Esophagus squamous epithelium (tissue), 5 donors: Measurements from ENCODE around the gene LGALS12. TPM values are rescaled to one million over a fixed set of nuclear protein-coding genes. Genes with fewer than 3 reads are reported as not detected.

Experiments used
- DNase-seq: peaks from one replicate; lab custom pipeline; 2025; lab: John Stamatoyannopoulos, UW
- H3K27ac ChIP-seq, 4 donors: fragments of 200-600 bp; sonication (generic); one replicate each; pipeline ENCODE4 v1.5.1; 2016 to 2019; ENCODE audit warnings: mild to moderate bottlenecking in 1 of 4
- H3K27me3 ChIP-seq, 4 donors: fragments of 200-600 bp; sonication (generic); 1 replicate in 3 of 4; 2 replicates in 1 of 4; pipeline versions ENCODE4 v1.5.1 to v1.6.0; 2017 to 2021; ENCODE audit warnings: antibody characterized with exemption in 1 of 4
- H3K36me3 ChIP-seq, 3 donors: fragments of 200-600 bp; sonication (generic); one replicate each; pipeline ENCODE4 v1.5.1; 2016 to 2019
- H3K4me1 ChIP-seq, 3 donors: fragments of 200-600 bp; sonication (generic); one replicate each; pipeline ENCODE4 v1.5.1; 2017 to 2019
- H3K4me3 ChIP-seq, 4 donors: fragments of 200-600 bp; sonication (generic); 1 replicate in 3 of 4; 2 replicates in 1 of 4; pipeline ENCODE4 v1.5.1; 2016 to 2019; ENCODE audit warnings: mild to moderate bottlenecking in 2 of 4, moderate library complexity in 1 of 4
- H3K9me3 ChIP-seq, 3 donors: fragments of 200-600 bp; sonication (generic); one replicate each; pipeline ENCODE4 v1.5.1; 2016 to 2019
- CTCF ChIP-seq, 6 experiments: fragments of 450-650 bp in 4 of 6; fragments of 200-600 bp in 2 of 6; sonication (generic) in 2 of 6; IDR thresholded peaks; one replicate each; pipeline ENCODE4 v1.5.1; 2016 to 2019; ENCODE audit warnings: antibody characterized with exemption in 6 of 6, mild to moderate bottlenecking in 4 of 6, moderate library complexity in 4 of 6
- POLR2A ChIP-seq, 4 donors: fragments of 450-650 bp; IDR thresholded peaks; one replicate each; pipeline ENCODE4 v1.6.1; 2017; ENCODE audit warnings: antibody characterized with exemption in 4 of 4, mild to moderate bottlenecking in 4 of 4, moderate library complexity in 3 of 4
- WGBS, 2 donors: methylation state at CpG; one replicate each; pipeline ENCODE4 v1.1.5; 2018; 5-methylcytosine and 5-hydroxymethylcytosine counted together
- intact Hi-C: fragments of 100-400 bp; cut with DNase I; formaldehyde crosslinking; loops from one replicate; pipeline ENCODE4 v1.15.0; 2022
- total RNA-seq, 4 donors: library from RNA; depleted of rRNA; stranded (reverse); fragments of >200 nt; gene quantifications; one replicate each; pipeline ENCODE4 v1.1.0, GENCODE V29; 2016
- donor health status: DM: yes; HTN: yes; CAD: no.

The LGALS12 gene
- total RNA-seq, 4 donors from 2014 or later: not detected

- no peak overlapping the region for H3K27ac ChIP-seq
- H3K36me3 ChIP-seq: no peaks in the 10 kb centered on the region
- DNase-seq: no peak
- no peaks in the 10 kb centered on the region for H3K9me3 ChIP-seq
- no peak for TF ChIP-seq POLR2A (IDR thresholded peaks at IDR 0.05)
- TF ChIP-seq CTCF (IDR thresholded peaks at IDR 0.05): no peak
- peaks cover 0 to 51% (median 8%) of the 10 kb centered on the region in 3 donors for H3K4me1 ChIP-seq
- intact Hi-C loops: no loop called here
- H3K4me3 ChIP-seq: no peak overlapping the region
- peaks cover 0 to 31% (median 0%) of the 10 kb centered on the region in 4 donors for H3K27me3 ChIP-seq
- 100% methylated on average over 1 of the region's 1 CpG for WGBS, 2 donors
These were observed 13.4 kb upstream of the LGALS12 start for GRCh38 chr11:63492441-63492840.

GRCh38 chr11:63493127-63493526 lies 12.8 kb upstream of the LGALS12 start:
- H3K9me3 ChIP-seq: no peaks in the 10 kb centered on the region
- TF ChIP-seq POLR2A (IDR thresholded peaks at IDR 0.05) (no peak), CTCF (IDR thresholded peaks at IDR 0.05) (no peak)
- intact Hi-C loops: no loop called here
- no peak for DNase-seq
- H3K36me3 ChIP-seq: no peaks in the 10 kb centered on the region
- WGBS, 2 donors: 90 to 94% methylated on average over 1 of the region's 1 CpG
- peaks cover 0 to 33% (median 0%) of the 10 kb centered on the region in 4 donors for H3K27me3 ChIP-seq
- peaks cover 0 to 51% (median 8%) of the 10 kb centered on the region in 3 donors for H3K4me1 ChIP-seq
- no peak overlapping the region for H3K4me3 ChIP-seq
- no peak overlapping the region for H3K27ac ChIP-seq

- 36 to 48% methylated on average over 6 of the region's 6 CpGs for WGBS, 2 donors
- no peak for TF ChIP-seq CTCF (IDR thresholded peaks at IDR 0.05)
- no peak for TF ChIP-seq POLR2A (IDR thresholded peaks at IDR 0.05)
- Histone ChIP-seq H3K4me3 (no peak overlapping the region), H3K36me3 (no peaks in the 10 kb centered on the region), H3K4me1 (peaks cover 0 to 38% (median 8%) of the 10 kb centered on the region in 3 donors), H3K27ac (no peak overlapping the region), H3K9me3 (peaks cover 0 to 17% (median 8%) of the 10 kb centered on the region in 3 donors), H3K27me3 (peaks cover 0 to 38% (median 0%) of the 10 kb centered on the region in 4 donors)
- intact Hi-C loops: no loop called here
- no peak for DNase-seq
These were observed 10.9 kb upstream of the LGALS12 start for GRCh38 chr11:63494975-63495374.

- no peak for DNase-seq
- no peak for TF ChIP-seq CTCF (IDR thresholded peaks at IDR 0.05)
- TF ChIP-seq POLR2A (IDR thresholded peaks at IDR 0.05): no peak
- whole genome bisulfite sequencing, 2 donors: 93 to 94% methylated on average over 4 of the region's 4 CpGs
These were observed 6.0 kb upstream of the LGALS12 start for GRCh38 chr11:63499874-63500273.

GRCh38 chr11:63501236-63501635 lies 4.6 kb upstream of the LGALS12 start:
- peaks cover 0 to 11% (median 0%) of the 10 kb centered on the region in 4 donors for H3K27me3 ChIP-seq
- peaks cover 0 to 4% (median 0%) of the 10 kb centered on the region in 3 donors for H3K4me1 ChIP-seq
- intact Hi-C loops: no loop called here
- peaks cover 0 to 29% (median 20%) of the 10 kb centered on the region in 3 donors for H3K9me3 ChIP-seq
- H3K36me3 ChIP-seq: no peaks in the 10 kb centered on the region
- no peak overlapping the region for H3K4me3 ChIP-seq
- H3K27ac ChIP-seq: no peak overlapping the region
- TF ChIP-seq POLR2A (IDR thresholded peaks at IDR 0.05) (no peak), CTCF (IDR thresholded peaks at IDR 0.05) (no peak)
- DNase-seq: no peak
- WGBS, 2 donors: 53 to 62% methylated on average over 1 of the region's 1 CpG

More at GRCh38 chr11:63499874-63500273, 6.0 kb upstream of the LGALS12 start:
- Histone ChIP-seq H3K27ac (no peak overlapping the region), H3K27me3 (peaks cover 0 to 11% (median 0%) of the 10 kb centered on the region in 4 donors), H3K36me3 (no peaks in the 10 kb centered on the region), H3K4me3 (no peak overlapping the region), H3K4me1 (peaks cover 0 to 7% (median 0%) of the 10 kb centered on the region in 3 donors), H3K9me3 (peaks cover 0 to 29% (median 20%) of the 10 kb centered on the region in 3 donors)
- intact Hi-C loops: no loop called here
